Erythroblast (primary cell): ENCODE results near the gene TDRD3.
A peak's percentile ranks its signal among the peaks of the same experiment; 100 is the strongest.

Experiments
- DNase-seq, 2 experiments: peaks; one replicate each; lab custom pipeline; 2025; lab: John Stamatoyannopoulos, UW
- GATA1 ChIP-seq: IDR thresholded peaks from 2 replicates; pipeline ENCODE4 v1.6.1; 2011; ENCODE audit warnings: low read depth, mild to moderate bottlenecking, control low read depth, low read length, moderate library complexity
- POLR2A ChIP-seq: IDR thresholded peaks from 2 replicates; pipeline ENCODE4 v1.6.1; 2011; ENCODE audit warnings: mild to moderate bottlenecking, low read length

TDRD3 gene

DNA sequence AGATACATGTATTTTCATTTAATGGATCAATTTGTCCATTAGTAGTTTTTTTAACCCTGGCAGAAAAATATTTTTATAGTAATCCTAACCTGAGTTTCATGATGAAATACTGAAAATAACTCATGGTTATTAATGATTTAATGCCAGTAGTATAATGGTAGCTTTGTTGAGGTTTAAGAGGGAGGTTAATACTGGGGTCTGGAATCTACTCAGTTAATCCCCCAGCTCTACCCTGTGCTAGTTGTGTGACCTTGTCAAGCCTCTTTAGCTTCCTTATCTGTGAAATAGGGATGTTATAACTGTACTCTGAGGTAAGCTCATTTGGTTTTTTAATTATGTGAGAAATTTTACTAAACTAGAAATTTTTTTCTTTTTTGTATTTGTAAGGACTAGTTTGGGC lies 122.5 kb downstream of the TDRD3 start:
- TF ChIP-seq GATA1 (no peak), POLR2A (no peak)
- DNase-seq: no peak

- no peak for TF ChIP-seq POLR2A
- TF ChIP-seq GATA1: no peak
- no peak for DNase-seq
Observed at GRCh38 chr13:60520902-60521569, 124.0 kb downstream of the TDRD3 start.

GRCh38 chr13:60538566-60538965 lies 141.5 kb downstream of the TDRD3 start:
- DNase-seq: no peak
- no peak for TF ChIP-seq GATA1
- no peak for TF ChIP-seq POLR2A

DNA sequence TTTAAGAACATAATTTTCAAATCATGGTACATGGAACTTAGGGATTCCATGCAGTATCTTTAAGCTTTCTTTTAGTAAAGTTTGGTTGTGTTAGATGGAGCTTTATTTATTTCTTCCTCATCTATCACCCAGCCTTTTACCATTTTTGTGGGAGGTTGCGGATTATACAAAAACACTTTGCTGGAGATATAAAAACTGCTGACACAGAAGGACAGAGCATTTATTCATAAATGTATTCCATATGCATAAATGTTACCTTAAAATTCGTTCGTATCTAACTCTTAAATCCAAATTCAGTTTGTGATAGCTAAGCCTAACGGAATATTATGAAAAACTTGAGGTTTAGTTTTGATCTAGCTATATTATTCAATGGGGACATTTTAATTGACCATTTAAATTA lies 143.3 kb downstream of the TDRD3 start:
- no peak for TF ChIP-seq GATA1
- TF ChIP-seq POLR2A: no peak
- DNase-seq: no peak

GRCh38 chr13:60562096-60562780 lies 165.2 kb downstream of the TDRD3 start:
- TF ChIP-seq POLR2A (no peak), GATA1 (no peak)
- DNase-seq: no peak

- TF ChIP-seq GATA1 (no peak), POLR2A (no peak)
- no peak for DNase-seq
Observed at GRCh38 chr13:60571571-60571970, 174.6 kb downstream of the TDRD3 start.

GRCh38 chr13:60572003-60572798 lies 175.2 kb downstream of the TDRD3 start:
- TF ChIP-seq GATA1 (no peak), POLR2A (no peak)
- no peak for DNase-seq

- DNase-seq: no peak
- TF ChIP-seq GATA1 (no peak), POLR2A (no peak)
Observed at GRCh38 chr13:60572855-60573254, 175.8 kb downstream of the TDRD3 start.

DNA sequence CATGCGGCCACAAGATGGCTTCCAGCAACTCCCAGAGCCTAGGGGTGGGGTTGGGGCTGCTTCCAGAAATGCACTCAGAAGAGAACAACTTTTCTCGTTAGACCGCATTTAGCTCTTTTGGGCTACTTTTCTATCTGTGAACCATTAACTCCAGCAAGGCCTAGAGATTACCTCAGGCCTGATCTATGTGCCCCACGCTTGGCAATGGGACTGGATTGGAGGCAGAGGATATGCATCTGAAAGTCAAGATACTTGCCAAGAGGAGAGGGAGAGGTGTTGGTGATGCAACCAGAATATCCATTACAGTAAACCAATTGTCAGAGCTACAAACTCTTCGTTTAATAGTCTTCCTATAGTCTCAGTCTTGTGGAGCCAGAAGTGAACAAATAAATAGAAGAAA lies 177.7 kb downstream of the TDRD3 start:
- DNase-seq: no peak
- TF ChIP-seq POLR2A: no peak
- TF ChIP-seq GATA1: no peak

GRCh38 chr13:60575142-60575541 lies 178.1 kb downstream of the TDRD3 start:
- DNase-seq: no peak
- no peak for TF ChIP-seq POLR2A
- TF ChIP-seq GATA1: no peak

DNA sequence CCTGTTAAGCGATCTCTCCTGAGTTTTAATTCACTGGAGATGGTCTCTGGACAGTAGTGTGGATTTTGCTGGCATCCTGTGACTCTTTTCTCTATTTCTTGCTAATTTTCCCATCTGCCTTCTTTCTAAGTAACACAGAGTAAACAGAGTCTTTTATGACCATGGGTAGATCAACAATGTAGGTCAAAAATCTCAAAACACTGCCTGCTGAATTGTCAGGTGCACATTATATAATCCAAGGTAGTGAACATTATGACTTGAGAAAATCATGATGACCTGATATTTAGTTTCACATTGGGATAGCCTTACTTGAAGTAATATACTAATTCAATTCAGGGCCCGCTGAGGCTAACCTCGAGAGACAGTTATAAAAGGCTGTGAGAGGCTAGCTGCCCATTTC lies 180.7 kb downstream of the TDRD3 start:
- TF ChIP-seq POLR2A: no peak
- TF ChIP-seq GATA1: no peak
- no peak for DNase-seq

GRCh38 chr13:60583196-60583888 lies 186.3 kb downstream of the TDRD3 start:
- no peak for DNase-seq
- no peak for TF ChIP-seq POLR2A
- TF ChIP-seq GATA1: no peak

GRCh38 chr13:60583911-60584753 lies 187.1 kb downstream of the TDRD3 start:
- peak; percentile 31 to 48 for DNase-seq
- TF ChIP-seq POLR2A (no peak), GATA1 (no peak)

DNA sequence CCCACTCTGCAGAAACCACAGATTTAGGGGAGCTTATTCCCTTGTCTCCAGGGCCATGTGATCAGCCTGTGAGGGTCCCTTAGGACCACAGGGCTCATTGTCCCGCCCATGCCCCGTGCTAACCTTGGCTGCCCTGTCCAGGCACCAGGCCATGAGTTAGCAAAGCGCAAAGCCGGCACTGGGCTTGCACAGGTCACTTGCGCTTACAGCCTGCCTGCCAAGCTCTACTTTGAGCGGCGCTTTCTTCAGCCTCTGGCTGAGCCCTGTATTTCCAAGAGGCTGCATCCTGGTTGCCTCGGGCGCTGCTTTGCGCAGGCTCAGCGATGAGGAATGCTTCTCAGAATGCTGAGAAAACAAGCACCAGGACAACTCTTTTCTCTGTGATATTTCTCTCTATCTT lies 188.0 kb downstream of the TDRD3 start:
- no peak for TF ChIP-seq POLR2A
- DNase-seq: no peak
